DND-41 (cell line): ENCODE measurements around the gene HOXB8.

Experiments
- EZH2 ChIP-seq: IDR thresholded peaks from 3 replicates; pipeline ENCODE4 v1.6.1; 2012; ENCODE audit warnings: borderline replicate concordance, low read depth, mild to moderate bottlenecking, moderate library complexity, low read length, inconsistent platforms; ENCODE audit not compliant: severe bottlenecking
- TF ChIP-seq, protein P1 (sequence below): IDR thresholded peaks from 2 replicates; pipeline ENCODE4 v1.5.1; 2012; ENCODE audit warnings: borderline replicate concordance, low read length, moderate library complexity, mild to moderate bottlenecking; ENCODE audit not compliant: poor library complexity, severe bottlenecking; ENCODE audit errors: extremely low read depth

GRCh38 chr17:48604770-48605329 is 10.2 kb downstream of the HOXB8 start, which contains the start of gene HOXB6:
- TF ChIP-seq, protein P1, sequence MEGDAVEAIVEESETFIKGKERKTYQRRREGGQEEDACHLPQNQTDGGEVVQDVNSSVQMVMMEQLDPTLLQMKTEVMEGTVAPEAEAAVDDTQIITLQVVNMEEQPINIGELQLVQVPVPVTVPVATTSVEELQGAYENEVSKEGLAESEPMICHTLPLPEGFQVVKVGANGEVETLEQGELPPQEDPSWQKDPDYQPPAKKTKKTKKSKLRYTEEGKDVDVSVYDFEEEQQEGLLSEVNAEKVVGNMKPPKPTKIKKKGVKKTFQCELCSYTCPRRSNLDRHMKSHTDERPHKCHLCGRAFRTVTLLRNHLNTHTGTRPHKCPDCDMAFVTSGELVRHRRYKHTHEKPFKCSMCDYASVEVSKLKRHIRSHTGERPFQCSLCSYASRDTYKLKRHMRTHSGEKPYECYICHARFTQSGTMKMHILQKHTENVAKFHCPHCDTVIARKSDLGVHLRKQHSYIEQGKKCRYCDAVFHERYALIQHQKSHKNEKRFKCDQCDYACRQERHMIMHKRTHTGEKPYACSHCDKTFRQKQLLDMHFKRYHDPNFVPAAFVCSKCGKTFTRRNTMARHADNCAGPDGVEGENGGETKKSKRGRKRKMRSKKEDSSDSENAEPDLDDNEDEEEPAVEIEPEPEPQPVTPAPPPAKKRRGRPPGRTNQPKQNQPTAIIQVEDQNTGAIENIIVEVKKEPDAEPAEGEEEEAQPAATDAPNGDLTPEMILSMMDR: no peak
- TF ChIP-seq EZH2: no peak
